ENCODE data around the gene RGL1.

- TF ChIP-seq CTCF (IDR thresholded peaks at IDR 0.05; ENCODE audit: low read length) (no peak), EZH2 (optimal IDR thresholded peaks at IDR 0.05; ENCODE audit: low read depth, low read length) (no peak), EZH2phosphoT487 (IDR thresholded peaks at IDR 0.05; ENCODE audit: low read length) (no peak)
Measured at GRCh38 chr1:183958958-183959357, 154.0 kb downstream of the RGL1 start.

Data from MM.1S (cell line).